K562 (cell line): Measurements from ENCODE around the gene ARHGEF6. TPM values are rescaled to one million over a fixed set of nuclear protein-coding genes. Genes with fewer than 3 reads are reported as not detected.

Source experiments
- ATAC-seq: fragments of 200-7000 bp; cut with Tn5 transposase; 3 replicates; pipeline ENCODE4 v1.9.1; 2020; ENCODE audit warnings: moderate library complexity
- BruUV-seq: library from RNA; stranded (reverse); fragments of 400-500 nt; replicated peaks from 2 replicates; lab custom pipeline; 2021; lab: Mats Ljungman, UMichigan
- CTCF ChIA-PET: fragments of 300-600 bp; formaldehyde crosslinking; extraction: SDS; loops from one replicate; lab custom pipeline; 2021; ENCODE audit warnings: low intra/inter-chr PET ratio; lab: Yijun Ruan, JAX
- POLR2A ChIA-PET: fragments of 300-600, 350-650 bp; sonication (Branson Sonifier 250); formaldehyde crosslinking; extraction: SDS; loops from one replicate; lab custom pipeline; 2021; ENCODE audit warnings: antibody characterized with exemption, inconsistent platforms; lab: Yijun Ruan, JAX
- DNase-seq, 4 experiments: peaks; one replicate each; pipeline versions ENCODE4 v3.0.0 to v3.0.0-alpha.2; 2011 to 2018; ENCODE audit warnings: low spot score in 3 of 4, mixed read lengths in 3 of 4; ENCODE audit errors: extremely low read depth in 1 of 4
- FAIRE-seq: peaks from 2 replicates; lab custom pipeline; 2011; peaks lifted over from hg19 to GRCh38; lab: Jason Lieb, UNC
- H2AFZ ChIP-seq: 2 replicates; pipeline ENCODE4 v1.6.0; 2011; ENCODE audit warnings: low read depth, low read length, control low read depth, inconsistent platforms
- H3K27ac ChIP-seq: fragments of 200-600 bp; 3 replicates; pipeline ENCODE4 v1.8.0; 2011; ENCODE audit warnings: low read depth, mild to moderate bottlenecking, control low read depth, inconsistent platforms, low read length, moderate library complexity, mixed read lengths; ENCODE audit errors: extremely low read depth
- H3K27me3 ChIP-seq, 2 experiments: fragments of 300-600 bp in 1 of 2; 2 replicates in 1 of 2; 3 replicates in 1 of 2; pipeline versions ENCODE4 v1.6.0 to v1.8.0; 2011; ENCODE audit warnings: inconsistent platforms in 2 of 2, low read length in 2 of 2, mild to moderate bottlenecking in 1 of 2, mixed read lengths in 1 of 2, moderate library complexity in 1 of 2; ENCODE audit not compliant: control insufficient read depth in 2 of 2, insufficient read depth in 2 of 2
- H3K36me3 ChIP-seq: fragments of 300-600 bp; 3 replicates; pipeline ENCODE4 v1.8.0; 2011; ENCODE audit warnings: mild to moderate bottlenecking, low read length, inconsistent platforms; ENCODE audit not compliant: control insufficient read depth, insufficient read depth
- H3K4me1 ChIP-seq, 2 experiments: fragments of 200-600 bp in 1 of 2; replicated peaks in 1 of 2; 2 replicates in 1 of 2; 3 replicates in 1 of 2; pipeline versions ENCODE4 v1.5.1 to v1.8.0; 2011; ENCODE audit warnings: inconsistent platforms in 2 of 2, low read length in 2 of 2, mild to moderate bottlenecking in 1 of 2, mixed read lengths in 1 of 2, moderate library complexity in 1 of 2; ENCODE audit not compliant: control insufficient read depth in 2 of 2, insufficient read depth in 2 of 2
- H3K4me2 ChIP-seq: 2 replicates; pipeline ENCODE4 v1.6.1; 2011; ENCODE audit warnings: low read length, control low read depth, inconsistent platforms, mixed read lengths; ENCODE audit not compliant: insufficient read depth
- H3K4me3 ChIP-seq: fragments of 200-600 bp; sonication (generic), shearing (Covaris generic); 2 replicates; pipeline ENCODE4 v1.5.1; 2016; ENCODE audit warnings: control low read depth, inconsistent platforms
- H3K79me2 ChIP-seq: fragments of 200-600 bp; 3 replicates; pipeline ENCODE4 v1.8.0; 2011; ENCODE audit warnings: low read length, inconsistent platforms; ENCODE audit not compliant: control insufficient read depth, insufficient read depth
- H3K9ac ChIP-seq, 2 experiments: 2 replicates each; pipeline versions ENCODE4 v1.6.0 to v1.6.1; 2011; ENCODE audit warnings: low read depth in 2 of 2, low read length in 2 of 2, control low read depth in 1 of 2, inconsistent platforms in 1 of 2, mild to moderate bottlenecking in 1 of 2, mixed read lengths in 1 of 2; ENCODE audit not compliant: insufficient read depth in 1 of 2
- H3K9me1 ChIP-seq: one replicate; pipeline ENCODE4 v1.6.0; 2011; ENCODE audit warnings: inconsistent platforms, mild to moderate bottlenecking, low read length, moderate library complexity; ENCODE audit not compliant: control insufficient read depth, insufficient read depth
- H3K9me3 ChIP-seq: replicated peaks from 2 replicates; pipeline ENCODE4 v1.5.1; 2011; ENCODE audit warnings: low read depth, low read length, inconsistent platforms; ENCODE audit not compliant: control insufficient read depth, insufficient read depth
- H4K20me1 ChIP-seq: replicated peaks from 2 replicates; pipeline ENCODE4 v1.6.1; 2011; ENCODE audit warnings: low read length, inconsistent platforms, mixed read lengths; ENCODE audit not compliant: control insufficient read depth, insufficient read depth
- ARID3B ChIP-seq: fragments of 250-450 bp; sonication (Bioruptor Pico); IDR thresholded peaks from 2 replicates; pipeline ENCODE4 v1.4.0; 2020; ENCODE audit warnings: borderline replicate concordance
- POU5F1 ChIP-seq: fragments of 150-350 bp; IDR thresholded peaks from 2 replicates; pipeline ENCODE4 v1.6.1; 2014; ENCODE audit warnings: borderline replicate concordance, low read length, low read depth, mild to moderate bottlenecking; ENCODE audit not compliant: partially characterized antibody
- SFPQ ChIP-seq: fragments of 200-400 bp; formaldehyde crosslinking; IDR thresholded peaks from 2 replicates; pipeline ENCODE4 v1.6.1; 2017; ENCODE audit warnings: mild to moderate bottlenecking, low read depth, low read length, moderate library complexity
- XRCC4 ChIP-seq: IDR thresholded peaks from one replicate; pipeline ENCODE4 v1.6.1; 2011; ENCODE audit not compliant: insufficient read depth, insufficient read length; ENCODE audit errors: extremely low read depth
- WGBS: fragments of 100-300 bp; shearing (Covaris generic); methylation state at CpG from one replicate; pipeline ENCODE4 v1.1.6; 2016; ENCODE audit warnings: low coverage, mixed read lengths; ENCODE audit not compliant: insufficient coverage; ENCODE audit errors: missing lambda C conversion rate; 5-methylcytosine and 5-hydroxymethylcytosine counted together
- in situ Hi-C: fragments of 300-500 bp; cut with MboI; formaldehyde crosslinking; loops from 4 replicates; pipeline ENCODE4 v1.15.0; 2018; ENCODE audit warnings: inconsistent platforms, mixed read lengths
- intact Hi-C: fragments of 100-400 bp; cut with micrococcal nuclease; formaldehyde crosslinking; loops from 2 replicates; pipeline ENCODE4 v1.14.2; 2022
- polyA plus RNA-seq, 8 experiments: library from polyadenylated mRNA; depleted of rRNA in 4 of 8; stranded (reverse) in 5 of 8; unstranded in 3 of 8; fragments of >200 nt; fragmentation: Nextera tagmentation in 2 of 8; fragmentation: Illumina TruSeq in 1 of 8; extraction: Ambion mirVana in 2 of 8; extraction: Trizol in 1 of 8; gene quantifications; 2 replicates each; pipeline versions ENCODE4 v1.2.1 to v1.2.3, GENCODE V29; 2011 to 2014; ENCODE audit warnings: inconsistent platforms in 1 of 8, missing spikeins in 1 of 8
- total RNA-seq, 7 experiments: library from RNA; depleted of rRNA in 6 of 7; stranded (reverse); fragments of >200 nt in 6 of 7; fragmentation: Illumina TruSeq in 2 of 7; extraction: Trizol in 2 of 7; gene quantifications; 2 replicates each; pipeline versions ENCODE4 v1.2.1 to v1.2.3, GENCODE V29; 2011 to 2021; ENCODE audit warnings: low replicate concordance in 1 of 7

ARHGEF6 gene
- total and polyA plus RNA-seq, 9 of the 15 experiments (the other 6 are each of a cell fraction or from before 2014, with no cell fraction given) = 2.9 to 22.1 (median 13.3) TPM

GRCh38 chrX:136656361-136656964 is 124.3 kb downstream of the ARHGEF6 start (continued):
- TF ChIP-seq SFPQ = no peak

GRCh38 chrX:136652822-136653723 is 127.7 kb downstream of the ARHGEF6 start:
- FAIRE-seq (no peak), ATAC-seq (no peak), DNase-seq (no peak)
- H3K4me1 ChIP-seq = no peaks in the 10 kb centered on the region
- peaks cover 13 to 16% of the 10 kb centered on the region in 2 experiments; a peak in 3 of 5 replicates for H3K27me3 ChIP-seq
- 2% methylated on average over 5 of the region's 6 CpGs for WGBS
- in situ Hi-C loops (no loop called here), intact Hi-C loops (no loop called here)
- H3K36me3 ChIP-seq = no peaks in the 10 kb centered on the region
- no peaks in the 10 kb centered on the region for H3K9me1 ChIP-seq
- H2AFZ ChIP-seq = no peak overlapping the region
- ChIA-PET CTCF (no interaction called here), POLR2A (interaction anchor here (0.8 kb wide), 1 partner anchor 21 kb away, joined by 3 read pairs; no protein-coding TSS in a partner anchor)
- no peaks in the 10 kb centered on the region for H3K79me2 ChIP-seq
- TF ChIP-seq POU5F1 (no peak), ARID3B (no peak), XRCC4 (no peak)
- H3K4me3 ChIP-seq = no peak overlapping the region
- no peak overlapping the region for H3K4me2 ChIP-seq
- H3K9me3 ChIP-seq = no peaks in the 10 kb centered on the region
- no peaks in the 10 kb centered on the region for H4K20me1 ChIP-seq
- no TSS peak for BruUV-seq
- H3K27ac ChIP-seq = no peak overlapping the region
- H3K9ac ChIP-seq = no peak overlapping the region
